K562 (cell line): Measurements from ENCODE around the gene EFCAB12.

Experiments
- EP300 ChIP-seq: IDR thresholded peaks from 2 replicates; pipeline ENCODE4 v1.6.1; 2012; ENCODE audit warnings: low read length, improper control_type of control experiment
- EZH2 ChIP-seq: IDR thresholded peaks from 2 replicates; pipeline ENCODE4 v1.6.1; 2012; ENCODE audit warnings: low read depth, mild to moderate bottlenecking, inconsistent platforms, low read length, borderline replicate concordance
- GABPA ChIP-seq: fragments of 200-800 bp; sonication (Bioruptor generic); conservative IDR thresholded peaks from 2 replicates; pipeline ENCODE4 v1.6.1; 2016; ENCODE audit warnings: low read depth, missing genetic modification characterization, missing compliant biosample characterization
- HDAC1 ChIP-seq, 2 experiments: fragments of 450-650 bp; IDR thresholded peaks; 2 replicates each; pipeline ENCODE4 v1.6.1; 2016 to 2017; ENCODE audit warnings: inconsistent platforms in 1 of 2, mild to moderate bottlenecking in 1 of 2, moderate library complexity in 1 of 2
- KAT8 ChIP-seq: fragments of 450-650 bp; IDR thresholded peaks from 2 replicates; pipeline ENCODE4 v1.6.1; 2016; ENCODE audit warnings: low read depth, mild to moderate bottlenecking
- NFE2L1 ChIP-seq: fragments of 450-650 bp; IDR thresholded peaks from 2 replicates; pipeline ENCODE4 v1.6.1; 2016; ENCODE audit warnings: missing genetic modification characterization, low read depth, mild to moderate bottlenecking, missing compliant biosample characterization, moderate library complexity, borderline replicate concordance
- U2AF2 ChIP-seq: fragments of 200-400 bp; formaldehyde crosslinking; optimal IDR thresholded peaks from 2 replicates; pipeline ENCODE3; 2017; ENCODE audit warnings: low read depth, mild to moderate bottlenecking, low read length
- TF ChIP-seq, protein P1 (sequence below): sonication (generic); formaldehyde crosslinking; IDR thresholded peaks from 2 replicates; pipeline ENCODE4 v1.8.0; 2023; ENCODE audit warnings: mild to moderate bottlenecking, missing genetic modification reagents

DNA sequence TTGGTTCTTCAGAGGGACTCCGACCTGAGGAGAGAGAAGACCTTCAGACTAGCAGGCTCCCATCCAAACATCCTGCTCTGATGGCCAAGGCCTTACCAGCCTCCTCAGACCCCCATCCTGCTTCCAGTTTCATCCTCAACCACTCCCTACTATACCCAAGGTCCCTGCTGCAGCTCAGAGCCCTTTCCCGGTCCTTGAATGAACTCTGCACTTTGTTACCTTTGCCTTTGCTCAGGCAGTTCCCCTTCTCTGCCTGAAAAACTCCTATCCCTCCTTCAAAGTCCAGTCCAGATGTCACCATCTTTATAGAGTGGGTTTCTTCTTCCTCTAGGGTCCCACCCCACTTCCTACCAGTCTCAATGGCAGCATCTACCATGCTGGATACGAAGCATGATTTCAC is 13.1 kb downstream of the EFCAB12 start:
- TF ChIP-seq EP300 = no peak
- TF ChIP-seq, protein P1, sequence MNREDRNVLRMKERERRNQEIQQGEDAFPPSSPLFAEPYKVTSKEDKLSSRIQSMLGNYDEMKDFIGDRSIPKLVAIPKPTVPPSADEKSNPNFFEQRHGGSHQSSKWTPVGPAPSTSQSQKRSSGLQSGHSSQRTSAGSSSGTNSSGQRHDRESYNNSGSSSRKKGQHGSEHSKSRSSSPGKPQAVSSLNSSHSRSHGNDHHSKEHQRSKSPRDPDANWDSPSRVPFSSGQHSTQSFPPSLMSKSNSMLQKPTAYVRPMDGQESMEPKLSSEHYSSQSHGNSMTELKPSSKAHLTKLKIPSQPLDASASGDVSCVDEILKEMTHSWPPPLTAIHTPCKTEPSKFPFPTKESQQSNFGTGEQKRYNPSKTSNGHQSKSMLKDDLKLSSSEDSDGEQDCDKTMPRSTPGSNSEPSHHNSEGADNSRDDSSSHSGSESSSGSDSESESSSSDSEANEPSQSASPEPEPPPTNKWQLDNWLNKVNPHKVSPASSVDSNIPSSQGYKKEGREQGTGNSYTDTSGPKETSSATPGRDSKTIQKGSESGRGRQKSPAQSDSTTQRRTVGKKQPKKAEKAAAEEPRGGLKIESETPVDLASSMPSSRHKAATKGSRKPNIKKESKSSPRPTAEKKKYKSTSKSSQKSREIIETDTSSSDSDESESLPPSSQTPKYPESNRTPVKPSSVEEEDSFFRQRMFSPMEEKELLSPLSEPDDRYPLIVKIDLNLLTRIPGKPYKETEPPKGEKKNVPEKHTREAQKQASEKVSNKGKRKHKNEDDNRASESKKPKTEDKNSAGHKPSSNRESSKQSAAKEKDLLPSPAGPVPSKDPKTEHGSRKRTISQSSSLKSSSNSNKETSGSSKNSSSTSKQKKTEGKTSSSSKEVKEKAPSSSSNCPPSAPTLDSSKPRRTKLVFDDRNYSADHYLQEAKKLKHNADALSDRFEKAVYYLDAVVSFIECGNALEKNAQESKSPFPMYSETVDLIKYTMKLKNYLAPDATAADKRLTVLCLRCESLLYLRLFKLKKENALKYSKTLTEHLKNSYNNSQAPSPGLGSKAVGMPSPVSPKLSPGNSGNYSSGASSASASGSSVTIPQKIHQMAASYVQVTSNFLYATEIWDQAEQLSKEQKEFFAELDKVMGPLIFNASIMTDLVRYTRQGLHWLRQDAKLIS (CRISPR knock-in tag) = no peak
- TF ChIP-seq KAT8 = no peak
- TF ChIP-seq U2AF2 = no peak
- TF ChIP-seq GABPA (tag) = no peak
- TF ChIP-seq NFE2L1 = no peak
- TF ChIP-seq HDAC1 (IDR thresholded peaks at IDR 0.05) = no peak
- TF ChIP-seq EZH2 = no peak
